HG03558 (cell line): Measurements from ENCODE around the gene LARP4B.
"Not testable (repeated sequence)": the region's sequence is repeated elsewhere in the genome, so short reads cannot be mapped to it uniquely, and the experiment has no call there.

Experiments used
- ATAC-seq: cut with Tn5 transposase; IDR thresholded peaks from one replicate; pipeline ENCODE4 v1.9.1; 2021; ENCODE audit warnings: moderate number of reproducible peaks; ENCODE audit not compliant: unreplicated experiment; ENCODE audit errors: extremely low read depth

Gene LARP4B

GRCh38 chr10:777913-778479 is 153.5 kb downstream of the LARP4B start:
- ATAC-seq, result no peak

DNA sequence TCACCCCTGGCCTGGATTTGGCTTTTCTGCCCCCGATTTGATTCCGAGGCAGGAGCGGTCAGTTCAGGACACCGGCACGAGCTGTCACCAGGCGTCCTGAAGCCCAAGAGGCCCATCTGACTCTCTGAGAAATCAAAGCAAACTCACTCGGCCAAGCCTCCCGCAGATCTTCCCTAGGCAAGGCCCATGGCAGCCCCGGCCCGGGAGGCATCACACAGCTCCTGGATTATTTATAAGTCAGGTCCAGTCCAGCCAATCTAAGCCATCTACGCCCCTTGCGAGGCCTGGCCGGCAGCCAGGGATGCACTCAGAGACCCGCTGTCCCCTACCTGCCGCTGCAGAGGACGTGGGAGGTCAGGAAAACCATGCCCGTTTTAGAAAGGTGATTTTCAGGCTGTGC is 154.7 kb downstream of the LARP4B start:
- ATAC-seq, result no peak

DNA sequence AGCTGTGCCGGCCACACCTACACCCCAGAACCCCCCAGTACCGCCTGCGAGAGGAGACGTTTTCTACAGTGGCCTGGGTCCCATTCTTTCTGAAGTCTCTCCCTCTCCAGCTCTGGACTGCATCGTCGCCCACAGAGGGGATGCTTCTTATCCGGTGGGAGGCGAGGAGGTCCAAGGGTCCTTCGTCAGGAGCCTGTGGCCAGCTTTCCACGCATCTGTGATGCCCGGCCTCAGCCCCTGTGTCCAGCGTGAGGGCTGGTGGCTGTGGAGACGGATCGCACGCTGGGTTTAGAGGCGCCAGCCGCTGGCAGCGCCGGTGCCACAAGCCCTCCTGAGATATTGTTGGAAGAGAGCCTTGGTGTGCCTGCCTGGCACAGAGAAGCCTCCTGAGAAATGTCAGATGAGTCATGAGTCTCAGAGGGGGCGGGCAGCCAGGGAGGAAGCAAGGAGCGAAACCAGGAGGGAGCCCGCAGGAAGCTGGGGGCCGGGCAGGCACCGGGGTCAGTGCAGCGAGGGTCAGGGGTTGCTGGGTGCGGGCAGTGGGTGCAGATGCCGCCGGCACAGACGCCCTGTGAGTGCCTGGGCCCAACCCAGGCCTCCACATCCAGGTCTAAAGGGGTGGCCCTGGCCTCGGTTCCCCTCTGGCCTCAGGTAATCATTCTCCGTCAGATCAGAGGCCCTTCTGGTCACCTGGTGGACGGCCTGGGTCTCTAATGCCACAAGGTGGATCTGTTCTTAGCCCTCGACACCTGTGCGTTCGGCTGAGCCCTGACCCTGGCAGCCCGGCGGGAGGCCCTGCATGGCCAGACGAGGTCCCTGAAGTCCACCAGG is 156.0 kb downstream of the LARP4B start:
- ATAC-seq, result no peak

DNA sequence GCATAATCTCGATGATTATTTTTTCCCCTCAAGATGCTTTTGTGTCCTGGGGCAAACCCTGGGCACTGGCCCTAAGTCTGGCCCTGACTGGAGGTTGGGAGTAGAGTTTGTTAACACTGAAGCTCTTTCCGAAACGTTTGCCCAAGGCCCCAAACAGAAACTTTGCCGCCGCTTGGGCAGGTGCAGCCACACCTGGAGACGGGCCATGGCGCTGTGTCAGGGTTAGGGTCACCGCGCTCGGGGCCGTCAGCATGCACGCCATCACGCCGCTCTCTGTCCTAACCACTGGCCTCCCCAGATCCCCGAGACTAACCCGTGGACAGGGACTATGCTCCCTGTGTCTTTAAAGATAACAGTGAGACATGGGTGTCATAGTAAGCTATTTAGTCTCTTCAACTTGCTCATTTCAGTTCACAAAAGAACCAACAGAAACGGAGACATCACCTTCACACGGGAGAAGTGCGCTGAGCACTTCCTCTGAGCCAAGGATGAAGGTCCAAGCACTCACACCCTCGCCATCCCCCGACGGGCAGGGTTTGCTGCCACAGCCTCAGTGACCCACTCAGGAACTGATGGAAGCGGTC is 156.8 kb downstream of the LARP4B start:
- no peak for ATAC-seq

GRCh38 chr10:774223-774622 is 157.3 kb downstream of the LARP4B start:
- no peak for ATAC-seq

DNA sequence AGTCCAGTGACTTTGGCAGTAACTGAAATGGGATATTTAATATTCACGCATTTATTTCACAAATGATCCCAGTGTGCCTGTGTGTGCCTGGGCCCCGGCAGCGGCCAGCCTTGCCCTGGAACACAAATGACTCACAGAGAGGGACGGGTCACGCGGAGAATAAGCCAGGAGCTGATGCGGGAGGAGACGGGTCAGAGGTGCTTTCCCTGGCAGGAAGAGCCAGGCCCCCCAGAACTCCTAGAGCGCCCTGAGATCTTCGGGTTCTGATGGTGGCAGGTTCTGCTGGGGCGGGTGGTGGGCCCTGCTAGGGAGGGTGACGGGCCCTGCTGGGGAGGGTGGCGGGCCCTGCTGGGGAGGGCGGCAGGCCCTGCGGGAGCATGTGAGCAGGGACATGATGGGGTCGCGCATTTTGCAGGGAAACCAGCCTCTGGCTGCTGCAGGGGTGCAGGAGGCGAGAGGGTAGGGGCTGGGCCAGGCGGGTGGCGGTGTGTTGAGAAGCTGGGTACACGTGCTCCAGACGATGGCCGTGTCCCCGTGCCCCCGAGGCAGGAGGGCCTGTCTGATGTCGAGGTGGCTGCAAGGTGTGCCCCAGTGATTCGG is 157.8 kb downstream of the LARP4B start:
- ATAC-seq, result no peak

- ATAC-seq, result no peak
Observed at GRCh38 chr10:772227-772637, 159.3 kb downstream of the LARP4B start.

GRCh38 chr10:771647-772046 is 159.9 kb downstream of the LARP4B start:
- ATAC-seq, result no peak

DNA sequence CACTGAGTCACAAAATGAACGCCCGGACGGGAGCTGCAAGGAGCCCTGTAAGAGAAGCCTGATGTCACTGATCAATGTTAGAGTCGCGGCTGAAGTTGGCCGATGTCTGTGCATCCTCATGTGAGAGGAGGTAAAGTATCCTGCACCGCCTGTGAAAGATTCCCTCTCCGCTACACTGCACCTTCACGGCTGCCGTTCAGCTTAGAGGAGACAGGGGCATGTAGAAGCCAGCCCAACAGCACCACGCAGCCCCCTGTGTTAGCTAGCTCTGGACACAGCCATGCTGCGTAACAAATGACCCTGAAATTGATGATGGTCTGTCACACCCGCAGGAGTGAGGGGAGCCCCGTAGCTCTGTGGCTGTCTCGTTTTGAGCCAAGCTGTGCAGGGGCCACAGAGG is 160.5 kb downstream of the LARP4B start:
- ATAC-seq, result no peak

- not testable (repeated sequence) for ATAC-seq
Observed at GRCh38 chr10:770048-770712, 161.3 kb downstream of the LARP4B start.

- no peak for ATAC-seq
Observed at GRCh38 chr10:767794-768193, 163.7 kb downstream of the LARP4B start.

DNA sequence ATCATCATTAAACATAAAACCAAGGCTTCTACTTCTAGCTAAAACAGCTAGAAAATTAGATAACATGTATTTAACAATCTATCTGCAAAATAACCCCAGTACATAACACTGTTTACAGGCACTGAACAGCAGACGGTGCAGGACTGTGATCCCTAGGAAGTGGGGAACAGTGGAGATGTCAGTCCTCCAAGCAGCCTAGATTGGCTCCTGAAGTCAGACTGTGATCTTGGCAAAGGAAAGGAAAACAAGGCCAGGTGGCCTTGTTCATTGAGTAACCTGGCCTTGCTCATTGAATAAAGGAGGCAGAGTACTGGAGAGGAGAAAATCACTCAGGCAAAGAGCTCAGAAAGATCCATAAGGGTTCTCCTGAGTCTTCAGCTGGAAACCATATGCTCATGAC is 164.3 kb downstream of the LARP4B start:
- no peak for ATAC-seq

GRCh38 chr10:761376-761775 is 170.1 kb downstream of the LARP4B start:
- no peak for ATAC-seq

- ATAC-seq, result no peak
Observed at GRCh38 chr10:760622-761021, 170.9 kb downstream of the LARP4B start.

- no peak for ATAC-seq
Observed at GRCh38 chr10:759898-760477, 171.5 kb downstream of the LARP4B start.
